ENCODE results near the gene KIF19.

The KIF19 gene

DNA sequence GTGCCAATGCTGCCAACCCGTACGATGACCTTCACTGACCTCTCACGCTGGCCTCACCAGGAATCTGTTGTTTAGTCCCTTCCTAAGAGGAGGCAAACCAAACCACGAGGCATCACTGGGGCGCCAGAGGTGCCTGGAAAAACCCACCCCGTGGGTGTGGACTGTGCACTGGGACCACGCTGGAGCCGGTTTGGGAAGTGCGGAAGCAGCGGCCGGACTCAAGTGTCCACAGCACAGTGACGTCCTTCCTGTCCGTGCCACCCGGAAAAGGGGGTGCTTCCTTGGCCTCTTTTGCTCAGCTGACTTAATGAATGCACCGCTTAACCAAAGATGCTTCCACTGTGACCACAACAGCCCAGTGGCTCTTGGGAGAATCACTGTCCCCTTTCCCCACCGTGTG lies 9.0 kb upstream of the KIF19 start:
- peaks cover 11% of the 10 kb centered on the region for H3K9me3 Mint-ChIP-seq
- peaks cover 22% of the 10 kb centered on the region for H3K27me3 Mint-ChIP-seq
- no peaks in the 10 kb centered on the region for H3K4me1 Mint-ChIP-seq (ENCODE audit: low read depth)
- no peak overlapping the region for H3K27ac Mint-ChIP-seq
- H3K4me3 Mint-ChIP-seq = no peak overlapping the region
- intact Hi-C loops (cut with micrococcal nuclease) = no loop called here
- no peaks in the 10 kb centered on the region for H3K36me3 Mint-ChIP-seq (ENCODE audit: low read depth)

GRCh38 chr17:74318391-74318790 lies 7.6 kb upstream of the KIF19 start:
- Mint-ChIP-seq H3K27ac (no peak overlapping the region), H3K9me3 (no peaks in the 10 kb centered on the region), H3K27me3 (peaks cover 28% of the 10 kb centered on the region), H3K36me3 (ENCODE audit: low read depth) (no peaks in the 10 kb centered on the region), H3K4me1 (ENCODE audit: low read depth) (no peaks in the 10 kb centered on the region), H3K4me3 (no peak overlapping the region)
- intact Hi-C loops (cut with micrococcal nuclease) = no loop called here

- no peak overlapping the region for H3K27ac Mint-ChIP-seq
- intact Hi-C loops (cut with micrococcal nuclease) = no loop called here
- H3K4me1 Mint-ChIP-seq (ENCODE audit: low read depth) = peaks cover 12% of the 10 kb centered on the region
- no peaks in the 10 kb centered on the region for H3K9me3 Mint-ChIP-seq
- no peaks in the 10 kb centered on the region for H3K36me3 Mint-ChIP-seq (ENCODE audit: low read depth)
- peaks cover 74% of the 10 kb centered on the region for H3K27me3 Mint-ChIP-seq
- H3K4me3 Mint-ChIP-seq = no peak overlapping the region
Observed at GRCh38 chr17:74324521-74324920, 1.5 kb upstream of the KIF19 start.

DNA sequence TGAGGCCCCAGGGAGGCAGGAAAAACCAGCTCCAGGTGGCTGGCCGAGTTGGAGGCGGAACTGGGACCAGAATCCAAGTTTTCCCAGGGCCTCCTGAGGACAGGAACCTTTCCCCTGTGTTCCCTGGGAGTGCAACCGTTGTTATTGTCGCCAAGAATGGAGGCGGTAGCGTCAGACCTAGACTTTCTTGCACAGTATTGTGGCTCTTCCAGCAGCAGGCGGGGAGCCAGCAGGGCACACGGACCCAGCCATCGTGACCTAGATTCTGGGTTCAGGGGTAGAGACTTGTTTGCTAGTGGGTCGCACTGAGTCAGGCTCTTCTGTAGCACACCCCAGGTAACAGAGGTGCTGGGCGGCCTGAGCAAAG lies 667 bp upstream of the KIF19 start:
- Mint-ChIP-seq H3K27ac (no peak overlapping the region), H3K4me3 (no peak overlapping the region), H3K4me1 (ENCODE audit: low read depth) (peaks cover 12% of the 10 kb centered on the region), H3K27me3 (peaks cover 77% of the 10 kb centered on the region), H3K9me3 (no peaks in the 10 kb centered on the region), H3K36me3 (ENCODE audit: low read depth) (no peaks in the 10 kb centered on the region)
- intact Hi-C loops (cut with micrococcal nuclease) = no loop called here

DNA sequence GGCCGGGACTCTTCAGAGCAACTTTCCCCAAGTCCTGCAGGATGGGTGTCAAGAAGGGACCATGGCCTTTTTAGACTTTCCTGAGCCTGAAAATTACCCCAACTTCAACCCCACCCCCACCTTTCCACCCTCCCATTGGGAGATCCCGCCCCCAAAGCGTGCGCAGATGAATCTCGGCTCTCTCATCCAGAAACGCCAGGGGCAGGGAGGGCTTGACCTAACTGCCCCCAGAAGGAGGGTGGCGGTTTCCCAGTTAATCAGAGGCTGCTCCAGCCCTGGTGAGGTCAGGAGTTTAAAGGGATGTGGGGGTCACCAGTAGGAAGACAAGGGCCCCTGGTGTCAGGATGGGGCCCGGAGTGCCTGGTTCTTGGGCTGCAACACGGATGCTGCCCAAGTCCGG lies 480 bp downstream of the KIF19 start:
- H3K27me3 Mint-ChIP-seq = peaks cover 83% of the 10 kb centered on the region
- no peak overlapping the region for H3K27ac Mint-ChIP-seq
- H3K9me3 Mint-ChIP-seq = no peaks in the 10 kb centered on the region
- no peak overlapping the region for H3K4me3 Mint-ChIP-seq
- peaks cover 12% of the 10 kb centered on the region for H3K4me1 Mint-ChIP-seq (ENCODE audit: low read depth)
- intact Hi-C loops (cut with micrococcal nuclease) = no loop called here
- H3K36me3 Mint-ChIP-seq (ENCODE audit: low read depth) = no peaks in the 10 kb centered on the region

- intact Hi-C loops (cut with micrococcal nuclease) = no loop called here
- no peaks in the 10 kb centered on the region for H3K9me3 Mint-ChIP-seq
- H3K4me3 Mint-ChIP-seq = no peak overlapping the region
- H3K27ac Mint-ChIP-seq = no peak overlapping the region
- no peaks in the 10 kb centered on the region for H3K36me3 Mint-ChIP-seq (ENCODE audit: low read depth)
- H3K27me3 Mint-ChIP-seq = peaks cover 67% of the 10 kb centered on the region
- H3K4me1 Mint-ChIP-seq (ENCODE audit: low read depth) = peaks cover 19% of the 10 kb centered on the region
Observed at GRCh38 chr17:74328487-74328886, 2.5 kb downstream of the KIF19 start.

DNA sequence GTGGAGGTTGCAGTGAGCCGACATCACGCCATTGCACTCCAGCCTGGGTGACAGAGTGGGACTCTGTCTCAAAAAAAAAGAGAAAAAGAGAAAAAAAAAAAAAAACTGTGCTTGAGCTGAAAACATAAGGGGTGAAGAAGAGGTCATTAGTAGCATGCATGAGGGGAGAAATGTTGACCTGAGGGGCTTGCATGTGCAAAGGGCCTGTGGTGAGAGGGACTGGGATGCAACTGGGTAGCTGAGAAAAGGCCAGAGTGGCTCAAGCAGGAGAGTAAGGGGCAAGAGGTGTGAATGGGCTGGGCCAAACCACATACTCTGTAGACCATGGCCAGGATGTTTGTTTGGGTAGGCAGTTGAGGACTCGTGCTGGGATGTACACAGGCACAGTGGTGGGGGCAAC lies 3.4 kb downstream of the KIF19 start:
- no peak overlapping the region for H3K4me3 Mint-ChIP-seq
- H3K27me3 Mint-ChIP-seq = peaks cover 62% of the 10 kb centered on the region
- intact Hi-C loops (cut with micrococcal nuclease) = no loop called here
- no peaks in the 10 kb centered on the region for H3K9me3 Mint-ChIP-seq
- peaks cover 19% of the 10 kb centered on the region for H3K4me1 Mint-ChIP-seq (ENCODE audit: low read depth)
- H3K27ac Mint-ChIP-seq = no peak overlapping the region
- no peaks in the 10 kb centered on the region for H3K36me3 Mint-ChIP-seq (ENCODE audit: low read depth)

GRCh38 chr17:74330446-74330845 lies 4.4 kb downstream of the KIF19 start:
- intact Hi-C loops (cut with micrococcal nuclease) = no loop called here
- Mint-ChIP-seq H3K4me1 (ENCODE audit: low read depth) (peaks cover 13% of the 10 kb centered on the region), H3K27me3 (peaks cover 53% of the 10 kb centered on the region), H3K4me3 (no peak overlapping the region), H3K27ac (no peak overlapping the region), H3K9me3 (no peaks in the 10 kb centered on the region), H3K36me3 (ENCODE audit: low read depth) (no peaks in the 10 kb centered on the region)

GRCh38 chr17:74332017-74332650 lies 6.1 kb downstream of the KIF19 start:
- no peak overlapping the region for H3K4me3 Mint-ChIP-seq
- peaks cover 6% of the 10 kb centered on the region for H3K4me1 Mint-ChIP-seq (ENCODE audit: low read depth)
- no peaks in the 10 kb centered on the region for H3K9me3 Mint-ChIP-seq
- no peaks in the 10 kb centered on the region for H3K36me3 Mint-ChIP-seq (ENCODE audit: low read depth)
- peaks cover 45% of the 10 kb centered on the region for H3K27me3 Mint-ChIP-seq
- H3K27ac Mint-ChIP-seq = no peak overlapping the region
- intact Hi-C loops (cut with micrococcal nuclease) = no loop called here

DNA sequence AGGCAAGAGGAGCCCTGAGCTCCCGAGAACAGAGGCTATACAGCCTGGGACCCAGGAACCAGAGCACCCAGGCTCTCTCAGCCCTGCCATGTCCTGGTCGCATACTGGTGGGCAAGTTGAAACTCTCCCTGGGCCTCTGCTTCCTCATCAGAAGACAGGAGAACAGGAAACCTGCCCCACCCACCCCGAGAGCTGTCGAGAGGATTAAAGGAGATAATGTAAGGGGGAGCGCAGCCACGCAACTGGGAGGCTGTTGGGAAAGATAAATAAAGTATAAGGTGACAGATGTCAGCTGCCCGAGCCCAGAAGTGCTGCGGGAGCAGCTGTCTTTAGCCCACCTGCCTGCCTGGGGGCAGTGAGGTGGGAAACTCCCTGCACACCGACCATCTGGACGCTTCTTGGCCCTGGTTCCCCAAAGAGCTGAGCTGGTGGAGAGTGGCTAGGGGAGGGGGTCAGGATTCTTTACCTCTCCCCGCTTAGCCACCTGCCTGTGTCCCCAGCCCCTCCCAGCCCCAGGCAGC lies 6.8 kb downstream of the KIF19 start:
- Mint-ChIP-seq H3K4me3 (no peak overlapping the region), H3K36me3 (ENCODE audit: low read depth) (no peaks in the 10 kb centered on the region), H3K9me3 (no peaks in the 10 kb centered on the region), H3K4me1 (ENCODE audit: low read depth) (peaks cover 6% of the 10 kb centered on the region), H3K27me3 (peaks cover 44% of the 10 kb centered on the region), H3K27ac (no peak overlapping the region)
- intact Hi-C loops (cut with micrococcal nuclease) = no loop called here

GRCh38 chr17:74334393-74335039 lies 8.5 kb downstream of the KIF19 start:
- H3K27ac Mint-ChIP-seq = no peak overlapping the region
- peaks cover 6% of the 10 kb centered on the region for H3K4me1 Mint-ChIP-seq (ENCODE audit: low read depth)
- intact Hi-C loops (cut with micrococcal nuclease) = no loop called here
- H3K27me3 Mint-ChIP-seq = peaks cover 38% of the 10 kb centered on the region
- H3K36me3 Mint-ChIP-seq (ENCODE audit: low read depth) = no peaks in the 10 kb centered on the region
- no peak overlapping the region for H3K4me3 Mint-ChIP-seq
- H3K9me3 Mint-ChIP-seq = no peaks in the 10 kb centered on the region

- peaks cover 6% of the 10 kb centered on the region for H3K4me1 Mint-ChIP-seq (ENCODE audit: low read depth)
- H3K36me3 Mint-ChIP-seq (ENCODE audit: low read depth) = no peaks in the 10 kb centered on the region
- no peak overlapping the region for H3K27ac Mint-ChIP-seq
- intact Hi-C loops (cut with micrococcal nuclease) = no loop called here
- no peaks in the 10 kb centered on the region for H3K9me3 Mint-ChIP-seq
- no peak overlapping the region for H3K4me3 Mint-ChIP-seq
- H3K27me3 Mint-ChIP-seq = peaks cover 30% of the 10 kb centered on the region
Observed at GRCh38 chr17:74335529-74336062, 9.6 kb downstream of the KIF19 start.

DNA sequence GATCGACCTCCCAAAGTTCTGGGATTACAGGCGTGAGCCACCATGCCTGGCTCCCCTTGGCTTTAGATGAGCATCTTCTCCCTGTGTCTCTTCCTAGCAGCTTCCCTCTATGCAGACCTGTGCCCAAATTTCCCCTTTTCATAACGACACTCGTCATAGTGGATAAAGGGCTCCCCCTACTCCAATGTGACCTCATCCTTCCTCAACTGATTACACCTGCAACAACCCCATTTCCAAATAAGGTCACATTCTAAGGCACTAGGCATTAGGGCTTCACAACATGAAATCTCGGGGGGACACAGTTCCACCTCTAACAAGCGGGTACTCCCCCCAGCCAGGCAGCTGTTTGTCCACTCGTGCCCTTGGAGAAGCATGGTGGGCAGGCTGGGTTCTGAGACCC lies 10.3 kb downstream of the KIF19 start:
- Mint-ChIP-seq H3K27me3 (peaks cover 24% of the 10 kb centered on the region), H3K4me3 (no peak overlapping the region), H3K4me1 (ENCODE audit: low read depth) (peaks cover 6% of the 10 kb centered on the region), H3K9me3 (no peaks in the 10 kb centered on the region), H3K27ac (no peak overlapping the region), H3K36me3 (ENCODE audit: low read depth) (no peaks in the 10 kb centered on the region)
- intact Hi-C loops (cut with micrococcal nuclease) = no loop called here

DNA sequence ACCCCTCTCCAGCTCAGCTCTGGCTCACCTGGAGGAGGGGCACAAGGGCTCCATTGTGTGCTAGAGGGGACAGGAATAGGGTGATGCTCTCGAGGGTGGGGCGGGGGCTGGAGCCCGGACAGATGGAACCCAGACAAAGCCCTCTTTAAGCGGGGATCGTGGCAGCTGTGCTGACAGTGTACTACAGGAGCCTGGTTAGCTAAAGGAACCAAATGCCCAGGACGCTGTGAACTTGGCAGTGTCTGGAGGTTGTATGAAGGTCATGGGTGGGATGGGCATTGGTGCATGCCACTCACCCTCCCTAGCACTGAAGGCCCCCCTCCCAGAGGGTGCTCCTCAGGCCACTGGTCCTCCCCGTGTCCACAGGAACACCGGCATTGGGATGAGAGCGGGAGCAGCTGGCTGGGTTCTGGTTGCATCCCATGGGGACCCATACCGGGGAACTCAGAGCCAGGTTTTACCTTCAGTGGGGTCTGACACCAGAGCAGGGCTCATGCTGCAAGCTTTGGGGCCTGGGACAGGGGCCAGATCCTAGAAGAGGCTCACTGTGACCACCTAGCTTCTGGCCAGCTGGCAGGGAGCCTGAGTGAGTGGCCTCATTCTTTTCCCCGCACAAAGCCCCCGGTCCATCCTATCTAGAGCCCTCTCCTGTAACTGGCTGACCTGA lies 11.9 kb downstream of the KIF19 start:
- H3K4me1 Mint-ChIP-seq (ENCODE audit: low read depth) = peaks cover under 1% of the 10 kb centered on the region
- H3K36me3 Mint-ChIP-seq (ENCODE audit: low read depth) = no peaks in the 10 kb centered on the region
- H3K27me3 Mint-ChIP-seq = peaks cover 24% of the 10 kb centered on the region
- H3K27ac Mint-ChIP-seq = no peak overlapping the region
- intact Hi-C loops (cut with micrococcal nuclease) = no loop called here
- no peak overlapping the region for H3K4me3 Mint-ChIP-seq
- no peaks in the 10 kb centered on the region for H3K9me3 Mint-ChIP-seq

All from dendritic cell treated with granulocyte-macrophage colony-stimulating factor and Interleukin-4, amounts not matched to agents 40 ng/mL and 50 ng/mL, for 4 days (primary cell).